HepG2 (cell line): ENCODE results near the gene MAPK14. TPM values are rescaled to one million over a fixed set of nuclear protein-coding genes. Genes with fewer than 3 reads are reported as not detected.

Source experiments
- ATAC-seq: fragments of 200-7000 bp; cut with Tn5 transposase; 3 replicates; pipeline ENCODE4 v1.9.1; 2020; ENCODE audit warnings: mild to moderate bottlenecking, moderate library complexity
- BruUV-seq: library from RNA; stranded (reverse); fragments of 400-500 nt; replicated peaks from 2 replicates; lab custom pipeline; 2021; lab: Mats Ljungman, UMichigan
- CTCF ChIA-PET: fragments of 300-600 bp; formaldehyde crosslinking; extraction: SDS; loops from one replicate; lab custom pipeline; 2021; ENCODE audit warnings: low total read pairs, inconsistent platforms, low intra/inter-chr PET ratio; lab: Yijun Ruan, JAX
- POLR2A ChIA-PET: fragments of 350-600 bp; sonication (Branson Sonifier 250); formaldehyde crosslinking; loops from one replicate; lab custom pipeline; 2020; ENCODE audit warnings: antibody characterized with exemption, inconsistent platforms; lab: Yijun Ruan, JAX
- DNase-seq: peaks from one replicate; pipeline ENCODE4 v3.0.0-alpha.2; 2015; ENCODE audit warnings: low spot score
- FAIRE-seq: peaks from 3 replicates; lab custom pipeline; 2011; peaks lifted over from hg19 to GRCh38; lab: Jason Lieb, UNC
- H2AFZ ChIP-seq: one replicate; pipeline ENCODE4 v1.6.1; 2011; ENCODE audit warnings: low read length, inconsistent platforms
- H3K27ac ChIP-seq: fragments of 300-600 bp; 3 replicates; pipeline ENCODE4 v1.8.0; 2011; ENCODE audit warnings: mixed run types, mild to moderate bottlenecking, mixed read lengths, low read length, inconsistent platforms; ENCODE audit not compliant: insufficient read depth; ENCODE audit errors: extremely low read length
- H3K27me3 ChIP-seq, 2 experiments: fragments of 200-600 bp in 1 of 2; 2 replicates in 1 of 2; 3 replicates in 1 of 2; pipeline versions ENCODE4 v1.6.0 to v1.8.0; 2011; ENCODE audit warnings: low read length in 2 of 2, mild to moderate bottlenecking in 2 of 2, moderate library complexity in 2 of 2, inconsistent platforms in 1 of 2; ENCODE audit not compliant: insufficient read depth in 2 of 2, control insufficient read depth in 1 of 2
- H3K36me3 ChIP-seq, 2 experiments: fragments of 200-600 bp in 1 of 2; replicated peaks in 1 of 2; 2 replicates in 1 of 2; 3 replicates in 1 of 2; pipeline versions ENCODE4 v1.5.1 to v1.8.0; 2011; ENCODE audit warnings: low read length in 2 of 2, inconsistent platforms in 1 of 2; ENCODE audit not compliant: insufficient read depth in 2 of 2, control insufficient read depth in 1 of 2
- H3K4me1 ChIP-seq: 2 replicates; pipeline ENCODE4 v1.5.1; 2012; ENCODE audit warnings: low read length, inconsistent platforms; ENCODE audit not compliant: insufficient read depth
- H3K4me2 ChIP-seq: 2 replicates; pipeline ENCODE4 v1.6.0; 2011; ENCODE audit warnings: low read depth, low read length, inconsistent platforms
- H3K4me3 ChIP-seq, 3 experiments: fragments of 200-600 bp in 1 of 3; sonication (generic), shearing (Covaris generic) in 1 of 3; replicated peaks in 1 of 3; 2 replicates each; pipeline ENCODE4 v1.5.1; 2011 to 2016; ENCODE audit warnings: low read length in 3 of 3, inconsistent platforms in 2 of 3, low read depth in 2 of 3, mild to moderate bottlenecking in 2 of 3, control low read depth in 1 of 3, mixed read lengths in 1 of 3; ENCODE audit not compliant: insufficient read depth in 1 of 3
- H3K79me2 ChIP-seq: one replicate; pipeline ENCODE4 v1.6.1; 2011; ENCODE audit warnings: low read length, inconsistent platforms; ENCODE audit not compliant: insufficient read depth
- H3K9ac ChIP-seq: 2 replicates; pipeline ENCODE4 v1.6.0; 2011; ENCODE audit warnings: mild to moderate bottlenecking, low read depth, low read length, inconsistent platforms; ENCODE audit not compliant: insufficient read depth
- H3K9me3 ChIP-seq: 2 replicates; pipeline ENCODE4 v1.5.1; 2012; ENCODE audit warnings: mild to moderate bottlenecking, low read length
- H4K20me1 ChIP-seq: 2 replicates; pipeline ENCODE4 v1.6.0; 2011; ENCODE audit warnings: inconsistent platforms, mild to moderate bottlenecking, low read length, moderate library complexity; ENCODE audit not compliant: insufficient read depth
- CHCHD3 ChIP-seq: sonication (generic); formaldehyde crosslinking; IDR thresholded peaks from 2 replicates; pipeline ENCODE4 v1.8.0; 2022; ENCODE audit warnings: mild to moderate bottlenecking, missing genetic modification reagents, moderate library complexity
- DNMT3B ChIP-seq: conservative IDR thresholded peaks from 2 replicates; pipeline ENCODE4 v1.6.1; 2016; ENCODE audit warnings: missing biosample characterization, control low read depth
- KLF12 ChIP-seq: sonication (generic); formaldehyde crosslinking; IDR thresholded peaks from 2 replicates; pipeline ENCODE4 v1.4.0; 2020; ENCODE audit warnings: missing genetic modification reagents, borderline replicate concordance
- ZNF207 ChIP-seq: fragments of 450-650 bp; IDR thresholded peaks from 2 replicates; pipeline ENCODE4 v1.6.1; 2016; ENCODE audit warnings: antibody characterized with exemption, borderline replicate concordance
- ZNF317 ChIP-seq: sonication (generic); formaldehyde crosslinking; IDR thresholded peaks from 2 replicates; pipeline ENCODE4 v1.5.0; 2020; ENCODE audit warnings: mild to moderate bottlenecking, missing genetic modification reagents
- WGBS: methylation state at CpG from one replicate; pipeline ENCODE4 v1.1.6; 2017; ENCODE audit warnings: low lambda C conversion rate; 5-methylcytosine and 5-hydroxymethylcytosine counted together
- in situ Hi-C: cut with HindIII; loops from 2 replicates; pipeline ENCODE4 v1.10.0; 2017; ENCODE audit warnings: low pct_unique_long_range_greater_than_20kb; ENCODE audit not compliant: extremely low pct_ligation_motif_present
- intact Hi-C: fragments of 100-400 bp; cut with micrococcal nuclease; formaldehyde crosslinking; loops from one replicate; pipeline ENCODE4 v1.10.0; 2022; ENCODE audit not compliant: unreplicated experiment
- polyA plus RNA-seq, 8 experiments: library from polyadenylated mRNA; depleted of rRNA in 3 of 8; stranded (reverse) in 7 of 8; unstranded in 1 of 8; fragments of >200 nt; fragmentation: Illumina TruSeq in 4 of 8; extraction: Trizol in 4 of 8; gene quantifications; 2 replicates each; pipeline versions ENCODE4 v1.2.1 to v1.2.3, GENCODE V29; 2011 to 2016; ENCODE audit warnings: low read depth in 4 of 8, missing spikeins in 1 of 8, mixed read lengths in 1 of 8; ENCODE audit not compliant: insufficient read depth in 1 of 8
- total RNA-seq, 5 experiments: library from RNA; depleted of rRNA; stranded (reverse); fragments of >200 nt; fragmentation: Illumina TruSeq; extraction: Trizol; gene quantifications; 2 replicates each; pipeline ENCODE4 v1.2.3, GENCODE V29; 2016; ENCODE audit warnings: low read depth in 1 of 5
- TF ChIP-seq, protein P1 (sequence below): sonication (generic); formaldehyde crosslinking; IDR thresholded peaks from 2 replicates; pipeline ENCODE4 v1.4.0; 2020; ENCODE audit warnings: missing genetic modification reagents
- TF ChIP-seq, protein P2 (sequence below): IDR thresholded peaks from 2 replicates; pipeline ENCODE4 v1.6.1; 2016

MAPK14 gene
- total and polyA plus RNA-seq, 2 of the 13 experiments (the other 11 are each of a cell fraction or from before 2014, with no cell fraction given), result 66.3 to 67.3 TPM

DNA sequence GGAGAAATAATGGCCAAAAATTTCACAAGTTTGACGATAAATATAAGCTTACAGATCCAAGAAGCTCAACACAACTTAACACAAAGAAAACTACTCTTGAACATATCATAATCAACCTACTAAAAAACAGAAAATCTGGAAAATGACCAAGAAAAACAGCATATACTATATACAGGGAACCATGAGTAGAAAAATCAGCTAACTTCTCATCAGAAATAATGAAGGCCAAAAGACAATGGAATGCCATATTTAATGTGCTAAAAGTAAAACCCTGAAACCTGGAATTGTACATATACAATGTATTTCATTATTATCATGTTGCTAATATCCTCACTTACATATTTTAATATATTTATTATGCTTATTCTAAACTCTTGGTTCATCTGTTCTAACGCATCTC lies 128.1 kb downstream of the MAPK14 start:
- 85% methylated on average over 2 of the region's 2 CpGs for WGBS
- Histone ChIP-seq H3K4me1 (no peaks in the 10 kb centered on the region), H3K27ac (no peak overlapping the region), H3K4me2 (no peak overlapping the region), H4K20me1 (no peaks in the 10 kb centered on the region), H3K36me3 (no peaks in the 10 kb centered on the region), H3K27me3 (no peaks in the 10 kb centered on the region), H2AFZ (no peak overlapping the region), H3K9me3 (peaks cover 7% of the 10 kb centered on the region; the same call in 1 of the 2 replicates), H3K4me3 (no peak overlapping the region), H3K79me2 (no peaks in the 10 kb centered on the region), H3K9ac (no peak overlapping the region)
- BruUV-seq, result no TSS peak
- TF ChIP-seq KLF12 (CRISPR knock-in tag), result no peak
- no peak for TF ChIP-seq CHCHD3 (CRISPR knock-in tag)
- TF ChIP-seq ZNF207, result no peak
- TF ChIP-seq, protein P1, sequence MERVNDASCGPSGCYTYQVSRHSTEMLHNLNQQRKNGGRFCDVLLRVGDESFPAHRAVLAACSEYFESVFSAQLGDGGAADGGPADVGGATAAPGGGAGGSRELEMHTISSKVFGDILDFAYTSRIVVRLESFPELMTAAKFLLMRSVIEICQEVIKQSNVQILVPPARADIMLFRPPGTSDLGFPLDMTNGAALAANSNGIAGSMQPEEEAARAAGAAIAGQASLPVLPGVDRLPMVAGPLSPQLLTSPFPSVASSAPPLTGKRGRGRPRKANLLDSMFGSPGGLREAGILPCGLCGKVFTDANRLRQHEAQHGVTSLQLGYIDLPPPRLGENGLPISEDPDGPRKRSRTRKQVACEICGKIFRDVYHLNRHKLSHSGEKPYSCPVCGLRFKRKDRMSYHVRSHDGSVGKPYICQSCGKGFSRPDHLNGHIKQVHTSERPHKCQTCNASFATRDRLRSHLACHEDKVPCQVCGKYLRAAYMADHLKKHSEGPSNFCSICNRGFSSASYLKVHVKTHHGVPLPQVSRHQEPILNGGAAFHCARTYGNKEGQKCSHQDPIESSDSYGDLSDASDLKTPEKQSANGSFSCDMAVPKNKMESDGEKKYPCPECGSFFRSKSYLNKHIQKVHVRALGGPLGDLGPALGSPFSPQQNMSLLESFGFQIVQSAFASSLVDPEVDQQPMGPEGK (CRISPR knock-in tag), result no peak
- TF ChIP-seq DNMT3B (CRISPR knock-in tag), result no peak
- peak; percentile 94 for TF ChIP-seq ZNF317 (CRISPR knock-in tag)
- TF ChIP-seq, protein P2, sequence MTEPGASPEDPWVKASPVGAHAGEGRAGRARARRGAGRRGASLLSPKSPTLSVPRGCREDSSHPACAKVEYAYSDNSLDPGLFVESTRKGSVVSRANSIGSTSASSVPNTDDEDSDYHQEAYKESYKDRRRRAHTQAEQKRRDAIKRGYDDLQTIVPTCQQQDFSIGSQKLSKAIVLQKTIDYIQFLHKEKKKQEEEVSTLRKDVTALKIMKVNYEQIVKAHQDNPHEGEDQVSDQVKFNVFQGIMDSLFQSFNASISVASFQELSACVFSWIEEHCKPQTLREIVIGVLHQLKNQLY, result no peak
- no peak for DNase-seq
- ChIA-PET POLR2A (no interaction called here), CTCF (no interaction called here)
- no peak for ATAC-seq
- intact Hi-C loops, result no loop called here
- in situ Hi-C loops, result no loop called here
- FAIRE-seq, result no peak
